HG03342 (cell line): ENCODE measurements around the gene MYRIP.
"Not testable (repeated sequence)": the region's sequence is repeated elsewhere in the genome, so short reads cannot be mapped to it uniquely, and the experiment has no call there.

Experiments
- ATAC-seq: cut with Tn5 transposase; IDR thresholded peaks from one replicate; pipeline ENCODE4 v1.9.1; 2021; ENCODE audit warnings: mild to moderate bottlenecking, moderate library complexity; ENCODE audit not compliant: unreplicated experiment

The MYRIP gene

DNA sequence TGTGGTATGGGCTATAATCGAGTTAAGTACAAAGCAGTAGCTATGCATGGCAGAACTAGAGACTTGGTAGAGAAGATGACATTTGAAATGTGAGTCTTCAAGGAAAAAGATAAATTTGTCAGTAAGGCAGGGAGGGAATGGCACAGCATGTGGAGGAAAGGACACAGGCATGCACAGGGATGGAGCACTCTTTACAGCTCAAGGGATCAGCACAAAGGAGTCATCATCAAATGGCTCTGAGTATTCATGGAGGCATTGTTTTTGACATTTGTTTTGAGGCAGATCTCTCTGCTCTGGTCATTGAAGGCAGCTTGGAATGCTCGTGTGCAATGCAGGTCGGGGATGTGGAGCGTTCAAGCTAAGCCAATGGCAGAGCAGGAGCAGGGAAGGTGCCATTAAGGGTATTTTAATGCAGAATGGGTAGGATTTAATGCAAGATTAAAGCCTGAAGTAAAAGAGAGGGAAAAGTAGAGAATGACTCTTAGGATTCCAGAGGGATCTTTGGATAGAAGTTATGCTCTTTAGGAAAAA is 213.0 kb downstream of the MYRIP start:
- no peak for ATAC-seq

DNA sequence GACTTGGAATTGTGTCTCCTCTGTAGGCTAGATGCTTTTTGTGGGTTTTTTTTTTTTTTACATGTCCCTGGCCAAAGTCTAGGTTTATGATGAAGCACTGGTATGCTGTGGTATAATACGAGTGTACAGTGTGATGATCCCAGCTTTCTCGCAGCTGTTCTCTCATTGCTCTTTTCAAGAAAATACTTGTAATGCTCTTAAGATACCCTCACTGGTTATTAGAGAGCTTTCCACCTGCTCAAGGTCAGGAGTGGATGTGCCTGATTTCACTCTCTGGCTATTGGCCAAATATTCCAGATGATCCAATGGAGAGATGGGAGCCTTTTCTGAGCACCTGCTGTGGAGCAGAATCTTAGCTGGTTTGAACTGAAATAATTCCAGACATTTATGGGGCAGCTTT is 215.1 kb downstream of the MYRIP start:
- no peak for ATAC-seq

DNA sequence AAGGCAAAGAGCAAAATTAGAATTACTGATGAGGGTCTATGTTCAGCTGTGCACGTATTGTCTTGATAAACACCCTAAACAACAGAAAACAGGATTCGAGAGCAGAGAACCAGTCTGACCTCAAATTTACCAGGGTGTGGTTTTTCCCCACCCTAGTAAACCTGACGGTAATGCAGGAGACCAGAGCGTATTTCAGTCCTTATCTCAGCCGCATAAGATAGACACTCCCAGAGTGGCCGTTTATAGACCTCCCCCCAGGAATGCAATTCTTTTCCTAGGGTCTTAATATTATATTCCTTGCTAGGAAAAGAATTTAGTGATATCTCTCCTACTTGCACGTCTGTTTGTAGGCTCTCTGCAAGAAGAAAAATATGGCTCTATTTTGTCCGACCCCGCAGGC is 216.5 kb downstream of the MYRIP start:
- ATAC-seq, result not testable (repeated sequence)

DNA sequence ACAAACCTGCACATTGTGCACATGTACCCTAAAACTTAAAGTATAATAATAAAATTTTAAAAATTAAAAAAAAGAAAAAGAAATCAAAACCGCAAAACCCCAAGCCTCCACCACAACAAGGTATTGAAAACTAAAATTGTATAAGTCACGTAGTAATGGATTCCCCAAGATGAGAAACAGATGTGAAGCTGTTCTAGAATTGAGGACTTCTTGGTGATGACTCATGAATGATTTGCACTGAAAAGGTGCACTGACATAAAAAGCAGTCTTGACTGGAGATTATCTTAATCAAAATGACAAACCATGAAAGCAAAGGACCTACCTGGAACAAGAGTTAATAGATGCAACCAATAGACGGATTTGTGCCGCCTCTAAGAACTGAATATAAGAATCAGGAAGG is 225.8 kb downstream of the MYRIP start:
- no peak for ATAC-seq

GRCh38 chr3:40037582-40037981 is 228.2 kb downstream of the MYRIP start:
- no peak for ATAC-seq

DNA sequence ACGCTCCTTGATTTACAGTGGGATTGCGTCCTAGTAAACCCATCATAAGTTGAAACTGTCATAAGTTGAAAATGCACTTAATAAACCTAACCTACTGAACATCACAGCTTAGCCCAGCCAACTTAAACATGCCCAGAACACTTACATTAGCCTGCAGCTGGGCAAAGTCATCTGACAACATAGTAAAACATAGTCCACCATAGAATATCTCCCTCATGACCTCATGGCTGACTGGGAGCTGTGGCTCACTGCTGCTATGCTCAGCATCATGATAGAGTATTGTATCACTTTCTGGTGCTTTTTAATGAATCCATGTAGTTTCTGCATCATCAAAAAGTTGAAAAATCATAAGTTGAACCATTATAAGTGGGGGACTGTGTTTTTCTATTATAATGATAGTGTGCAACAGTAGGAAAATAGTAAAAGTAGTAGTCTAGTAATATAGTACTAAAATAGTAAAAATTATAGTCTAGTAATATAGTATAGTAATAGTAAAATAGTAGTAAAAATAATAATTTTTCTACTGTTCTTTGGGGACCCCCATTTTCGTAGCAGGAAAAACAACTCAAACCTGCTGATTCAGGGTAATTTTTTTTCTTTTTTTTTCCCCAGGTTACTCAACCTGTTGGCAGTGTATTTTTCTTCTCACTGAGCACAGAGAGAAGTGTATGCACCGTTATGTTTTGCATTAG is 233.5 kb downstream of the MYRIP start:
- ATAC-seq, result no peak

- ATAC-seq, result no peak
Observed at GRCh38 chr3:40043444-40043755, 234.0 kb downstream of the MYRIP start.

GRCh38 chr3:40044487-40044886 is 235.1 kb downstream of the MYRIP start:
- ATAC-seq, result no peak

DNA sequence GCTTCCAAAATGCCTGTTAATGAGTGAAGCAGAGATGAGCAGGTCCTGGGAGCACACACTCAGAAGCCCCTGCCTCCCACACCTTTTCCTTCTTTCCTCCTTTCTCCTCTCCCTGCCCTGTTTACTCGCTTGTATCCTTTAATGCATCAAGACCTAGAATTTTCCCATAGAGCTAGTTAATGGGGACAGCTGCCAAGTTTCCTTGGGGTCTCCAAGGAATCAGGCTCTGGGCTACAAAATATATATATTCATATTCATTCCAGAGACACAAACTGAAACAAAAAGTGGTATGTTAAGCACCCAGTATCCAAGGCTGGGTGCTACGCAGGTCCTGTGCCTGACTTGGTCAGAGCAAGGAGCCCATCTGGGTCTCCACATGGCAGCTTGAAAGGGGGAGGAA is 235.6 kb downstream of the MYRIP start:
- no peak for ATAC-seq

DNA sequence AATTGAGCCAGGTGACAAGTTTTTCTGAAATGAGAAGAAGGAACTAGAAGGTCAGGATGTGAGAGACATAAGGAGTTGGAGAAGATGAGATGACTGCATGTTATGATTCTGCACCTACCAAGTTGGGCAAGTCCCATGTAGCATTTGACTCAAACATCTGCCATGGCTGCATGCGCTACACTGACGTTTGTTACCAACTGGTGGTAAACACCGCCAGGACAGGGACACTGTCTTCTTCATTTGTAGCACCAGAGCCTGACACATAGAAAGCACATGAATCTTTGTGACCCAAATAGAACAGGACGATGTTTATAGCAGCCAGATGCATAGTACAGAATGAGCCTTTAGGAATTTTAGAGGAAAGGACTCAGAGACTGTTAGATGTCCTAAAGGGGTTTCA is 236.7 kb downstream of the MYRIP start:
- no peak for ATAC-seq

DNA sequence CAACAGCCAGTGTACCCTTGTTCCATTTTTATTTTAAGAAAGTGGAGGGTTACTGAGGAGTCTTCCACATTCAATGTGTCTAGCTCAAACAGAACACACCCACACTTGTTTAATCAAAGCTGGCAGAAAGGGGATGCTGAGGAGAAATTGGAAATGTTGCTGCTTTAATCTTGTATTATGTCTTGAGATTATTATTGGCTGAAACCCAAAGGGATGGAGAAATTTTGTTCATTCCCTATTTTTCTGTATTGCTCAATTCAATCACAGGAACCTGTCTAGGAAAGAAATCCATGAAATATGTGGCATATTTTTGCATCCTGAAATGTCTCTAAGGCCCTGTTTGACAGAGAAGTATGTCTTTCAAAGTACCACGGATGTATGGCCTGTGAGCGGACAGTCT is 238.0 kb downstream of the MYRIP start:
- ATAC-seq, result no peak

DNA sequence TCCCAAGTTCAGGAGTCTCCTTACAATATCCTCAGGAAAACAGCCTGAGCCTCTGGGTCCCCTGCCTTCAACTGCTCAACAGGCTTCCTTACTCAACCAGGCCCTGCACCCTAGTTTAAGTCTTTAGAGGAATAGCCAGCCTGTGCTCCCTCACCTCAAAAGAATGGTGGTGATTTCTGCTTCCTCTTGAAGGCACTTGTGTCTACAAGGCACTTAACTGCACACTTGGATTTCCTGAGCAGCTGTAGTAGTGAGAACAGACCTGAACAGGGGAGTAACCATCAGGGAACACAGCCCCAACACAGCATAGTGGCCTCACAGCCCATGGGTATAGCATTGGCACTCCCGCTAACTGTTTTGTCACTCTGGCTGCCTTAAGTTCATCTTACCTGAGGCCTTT is 244.3 kb downstream of the MYRIP start:
- ATAC-seq, result no peak

DNA sequence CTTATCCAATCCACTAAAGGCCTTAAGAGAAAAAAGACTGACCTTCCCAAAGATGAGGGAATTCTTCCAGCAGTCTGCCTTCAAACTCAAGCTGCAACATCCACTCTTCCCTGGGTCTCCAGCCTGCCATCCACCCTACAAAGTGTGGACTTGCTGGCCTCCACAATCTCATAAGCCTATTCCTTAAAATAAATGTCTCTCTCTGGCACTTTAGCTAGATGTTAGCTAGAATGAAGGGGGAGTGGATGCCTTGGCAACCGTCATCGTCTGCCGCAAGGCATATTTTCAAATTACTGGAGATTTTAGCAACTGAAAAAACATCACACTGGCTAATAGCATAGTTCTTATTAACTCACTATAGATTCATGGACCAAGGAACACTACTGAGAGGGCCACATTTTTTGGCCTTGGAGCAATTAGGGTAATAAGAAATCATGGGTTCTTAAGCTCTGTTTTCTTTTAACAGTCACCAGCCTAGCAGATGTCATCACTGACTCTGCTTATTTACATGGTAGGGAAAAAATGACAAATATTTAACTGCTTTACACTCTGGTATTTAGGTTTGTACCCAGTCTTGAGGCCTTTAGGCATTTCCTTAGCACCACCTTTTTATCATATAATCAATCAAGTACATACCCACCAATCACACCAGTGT is 245.3 kb downstream of the MYRIP start:
- no peak for ATAC-seq

DNA sequence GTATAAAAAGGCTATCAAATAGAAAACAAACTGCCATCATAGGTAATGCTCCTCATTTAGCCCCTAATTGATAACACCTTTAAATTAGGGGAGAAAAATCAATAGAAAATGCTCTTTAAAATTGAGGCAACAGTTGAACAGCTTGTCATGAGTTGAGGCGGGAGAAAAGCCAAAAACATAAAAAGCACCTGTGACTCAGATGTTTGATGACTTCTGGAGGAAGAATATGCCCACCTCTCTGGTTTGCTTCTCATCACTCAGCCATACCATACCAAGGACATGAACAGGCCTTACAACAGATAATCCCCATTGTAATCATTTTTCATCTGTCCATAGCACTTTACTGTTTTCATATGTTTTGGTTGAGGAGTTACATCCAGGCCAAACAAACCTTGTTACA is 246.0 kb downstream of the MYRIP start:
- no peak for ATAC-seq

DNA sequence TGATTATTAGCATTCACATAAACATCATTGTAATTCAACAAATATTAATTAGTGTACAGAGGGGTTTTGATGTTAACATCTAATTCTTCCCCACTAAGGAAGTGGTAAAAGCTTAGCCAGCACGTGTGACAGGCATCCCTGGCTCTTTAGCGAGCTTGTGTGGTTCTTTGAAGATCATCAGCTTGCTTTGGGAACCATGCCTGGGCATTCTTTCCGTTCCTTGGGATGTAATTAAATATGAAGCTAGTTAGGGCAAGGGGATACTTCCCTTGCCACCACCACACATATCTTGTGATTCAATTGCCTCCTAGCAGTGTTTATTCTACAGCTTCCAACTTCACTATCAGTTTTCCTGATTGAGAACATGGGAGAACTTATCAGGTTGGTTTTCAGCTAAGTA is 246.5 kb downstream of the MYRIP start:
- ATAC-seq, result no peak

DNA sequence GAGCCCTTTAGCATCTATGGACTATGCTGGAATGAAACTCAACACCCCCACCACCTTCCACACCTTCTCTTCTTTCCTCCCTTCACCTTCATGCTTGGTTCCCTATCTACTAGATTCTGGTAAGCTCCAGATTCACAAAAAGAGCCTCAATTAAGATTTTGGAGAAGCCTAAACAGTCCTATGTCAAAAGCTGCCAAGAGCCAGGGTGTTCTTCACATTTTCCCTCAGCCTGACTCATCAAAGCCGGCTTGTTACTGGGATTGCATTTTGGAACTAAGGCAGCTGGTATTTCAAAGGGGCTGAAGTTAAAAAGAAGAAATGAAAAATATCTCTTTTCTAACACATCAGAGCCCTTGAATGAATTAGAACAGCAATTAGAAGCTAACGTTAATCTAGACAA is 247.7 kb downstream of the MYRIP start:
- ATAC-seq, result no peak

DNA sequence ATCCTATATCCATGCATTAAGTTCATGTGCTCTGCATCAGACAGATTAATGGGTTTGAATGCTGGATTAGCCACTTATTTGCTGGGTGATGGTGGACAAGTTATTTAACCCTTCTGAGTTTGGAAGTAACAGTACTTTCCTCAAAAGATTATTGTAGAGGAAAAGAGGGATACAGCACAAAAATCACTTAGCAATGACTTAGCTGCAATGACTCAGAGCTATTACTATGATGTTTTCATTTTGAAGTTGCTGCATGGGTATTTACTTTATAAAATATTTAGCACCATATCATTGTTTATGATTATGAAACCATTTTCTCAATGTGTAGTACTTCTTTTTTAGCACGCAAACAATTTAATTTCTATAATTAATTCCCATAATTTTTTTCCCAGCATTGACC is 248.4 kb downstream of the MYRIP start:
- no peak for ATAC-seq

GRCh38 chr3:40068636-40069035 is 259.2 kb downstream of the MYRIP start:
- no peak for ATAC-seq

GRCh38 chr3:40070816-40071215 is 261.4 kb downstream of the MYRIP start:
- ATAC-seq, result no peak

- no peak for ATAC-seq
Observed at GRCh38 chr3:40071683-40072238, 262.4 kb downstream of the MYRIP start.

GRCh38 chr3:40073310-40074007 is 264.1 kb downstream of the MYRIP start:
- no peak for ATAC-seq

- not testable (repeated sequence) for ATAC-seq
Observed at GRCh38 chr3:40077139-40077538, 267.7 kb downstream of the MYRIP start.
